ENCODE measurements around the gene KCNJ6. TPM values are rescaled to one million over a fixed set of nuclear protein-coding genes. Genes with fewer than 3 reads are reported as not detected.
"Not testable (repeated sequence)": the region's sequence is repeated elsewhere in the genome, so short reads cannot be mapped to it uniquely, and the experiment has no call there.

The KCNJ6 gene
- polyA plus RNA-seq (2013, experiment 1 of 2; ENCODE audit: insufficient read length) = 0.18 TPM
- 0.33 TPM for polyA plus RNA-seq (2013, experiment 2 of 2; ENCODE audit: insufficient read length)

- DNase-seq = peak; percentile 63
Observed at GRCh38 chr21:37916310-37917051, at the start of gene KCNJ6. Gene KCNJ6 (minus strand): TSS chr21:37916457. CDS start chr21:37840682, 75,775 bp downstream.

GRCh38 chr21:37965088-37965805 is 49.0 kb upstream of the KCNJ6 start:
- DNase-seq = no peak

- no peak for DNase-seq
Observed at GRCh38 chr21:37958537-37958936, 42.3 kb upstream of the KCNJ6 start.

GRCh38 chr21:37956772-37957171 is 40.5 kb upstream of the KCNJ6 start:
- DNase-seq = no peak

- DNase-seq = no peak
Observed at GRCh38 chr21:37945036-37945435, 28.8 kb upstream of the KCNJ6 start.

GRCh38 chr21:37944496-37944895 is 28.2 kb upstream of the KCNJ6 start:
- DNase-seq = no peak

- DNase-seq = no peak
Observed at GRCh38 chr21:37940691-37941090, 24.4 kb upstream of the KCNJ6 start.

- no peak for DNase-seq
Observed at GRCh38 chr21:37939838-37940237, 23.6 kb upstream of the KCNJ6 start.

- DNase-seq = no peak
Observed at GRCh38 chr21:37939251-37939650, 23.0 kb upstream of the KCNJ6 start.

- no peak for DNase-seq
Observed at GRCh38 chr21:37937668-37938067, 21.4 kb upstream of the KCNJ6 start.

- DNase-seq = no peak
Observed at GRCh38 chr21:37936010-37936785, 19.9 kb upstream of the KCNJ6 start.

- no peak for DNase-seq
Observed at GRCh38 chr21:37932936-37933335, 16.7 kb upstream of the KCNJ6 start.

GRCh38 chr21:37927711-37928110 is 11.5 kb upstream of the KCNJ6 start:
- no peak for DNase-seq

GRCh38 chr21:37921091-37921490 is 4.8 kb upstream of the KCNJ6 start:
- no peak for DNase-seq

GRCh38 chr21:37920302-37920701 is 4.0 kb upstream of the KCNJ6 start:
- DNase-seq = not testable (repeated sequence)

GRCh38 chr21:37917612-37918011 is 1.4 kb upstream of the KCNJ6 start:
- peak; percentile 60 for DNase-seq

GRCh38 chr21:37915941-37916309 is 332 bp downstream of the KCNJ6 start:
- no peak for DNase-seq

- DNase-seq = peak; percentile 23
Observed at GRCh38 chr21:37915497-37915911, 753 bp downstream of the KCNJ6 start.

GRCh38 chr21:37912616-37913015 is 3.6 kb downstream of the KCNJ6 start:
- no peak for DNase-seq

GRCh38 chr21:37909936-37910335 is 6.3 kb downstream of the KCNJ6 start:
- DNase-seq = no peak

GRCh38 chr21:37908691-37909090 is 7.6 kb downstream of the KCNJ6 start:
- no peak for DNase-seq

- no peak for DNase-seq
Observed at GRCh38 chr21:37907076-37907475, 9.2 kb downstream of the KCNJ6 start.

- DNase-seq = no peak
Observed at GRCh38 chr21:37905291-37905690, 11.0 kb downstream of the KCNJ6 start.
